Adrenal gland (tissue), 12 donors: ENCODE results near the gene HOXD10. TPM values are rescaled to one million over a fixed set of nuclear protein-coding genes. Genes with fewer than 3 reads are reported as not detected.

Experiments
- DNase-seq, 7 donors: peaks; one replicate each; pipeline ENCODE4 v3.0.0-alpha.2; 2019 to 2020
- H3K27ac ChIP-seq, 5 donors: fragments of 200-600 bp; sonication (generic) in 4 of 5; 1 replicate in 3 of 5; 2 replicates in 2 of 5; pipeline versions ENCODE4 v1.5.1 to v1.8.0; 2016 to 2020; ENCODE audit warnings: mild to moderate bottlenecking in 1 of 5
- H3K27me3 ChIP-seq: fragments of 200-600 bp; 2 replicates; pipeline ENCODE4 v1.8.0; 2021
- H3K36me3 ChIP-seq, 2 donors: fragments of 200-600 bp; replicated peaks in 1 of 2; 1 replicate in 1 of 2; 2 replicates in 1 of 2; pipeline versions ENCODE4 v1.5.1 to v1.8.0; 2018 to 2022
- H3K4me1 ChIP-seq, 2 donors: fragments of 200-600 bp; replicated peaks in 1 of 2; 1 replicate in 1 of 2; 2 replicates in 1 of 2; pipeline versions ENCODE4 v1.5.1 to v1.8.0; 2018 to 2021
- H3K4me3 ChIP-seq, 4 donors: fragments of 200-600 bp; sonication (generic) in 3 of 4; one replicate each; pipeline ENCODE4 v1.5.1; 2016 to 2018
- H3K9me3 ChIP-seq, 3 donors: fragments of 200-600 bp; sonication (generic) in 1 of 3; replicated peaks in 1 of 3; 1 replicate in 2 of 3; 2 replicates in 1 of 3; pipeline versions ENCODE4 v1.5.1 to v1.8.0; 2016 to 2021
- CTCF ChIP-seq, 6 experiments: fragments of 450-650 bp in 4 of 6; fragments of 200-600 bp in 2 of 6; sonication (generic) in 1 of 6; IDR thresholded peaks; 1 replicate in 5 of 6; 2 replicates in 1 of 6; pipeline versions ENCODE4 v1.5.1 to v1.8.0; 2016 to 2021; ENCODE audit warnings: antibody characterized with exemption in 6 of 6, mild to moderate bottlenecking in 2 of 6, moderate library complexity in 1 of 6
- POLR2A ChIP-seq, 2 donors: fragments of 450-650 bp; IDR thresholded peaks; one replicate each; pipeline ENCODE4 v1.6.1; 2017; ENCODE audit warnings: antibody characterized with exemption in 2 of 2, mild to moderate bottlenecking in 2 of 2, moderate library complexity in 1 of 2
- WGBS, 4 donors: extraction: QIAGEN DNeasy Blood & Tissue Kit in 2 of 4; methylation state at CpG; one replicate each; pipeline versions ENCODE4 v1.1.5 to v1.1.7; 2013 to 2017; 5-methylcytosine and 5-hydroxymethylcytosine counted together
- intact Hi-C, 2 donors: fragments of 100-400 bp; cut with DNase I; formaldehyde crosslinking; loops; one replicate each; pipeline versions ENCODE4 v1.14.1 to v1.15.0; 2022 to 2023
- polyA plus RNA-seq, 3 donors: library from polyadenylated mRNA; stranded (reverse); fragments of 200-250 nt in 2 of 3; fragments of 350-450 nt in 1 of 3; fragmentation: Illumina TruSeq in 1 of 3; extraction: RNeasy Lipid Tissue Mini Kit (QIAGEN cat#74804) in 1 of 3; gene quantifications; one replicate each; pipeline ENCODE4 v1.2.3, GENCODE V29; 2013 to 2014
- total RNA-seq, 9 donors: library from RNA; depleted of rRNA in 4 of 9; stranded (reverse); fragments of >200 nt in 4 of 9; fragments of 120-200 nt in 1 of 9; fragmentation: NEBNext Ultra II Directional in 1 of 9; extraction: Animal tissue kit (Norgen Biotek cat#: 25700) in 1 of 9; gene quantifications; one replicate each; pipeline versions ENCODE4 v1.1.0 to v1.2.4, GENCODE V29; 2013 to 2023
- donor health status: healthy with polysubstance abuse.
- donor health status: Bipolar disorder and iron deficiency.
- donor health status: DM: yes; HTN: yes; CAD: no.
- donor health status: DM: no; HTN: no; CAD: no.
- donor health status: DM: no; HTN: no; CAD: no.
- donor health status: DM: yes; HTN: yes; CAD: no.

Gene HOXD10
- total and polyA plus RNA-seq, 12 donors = 0.11 to 0.33 (median 0.18) TPM; not detected in 8

GRCh38 chr2:176128172-176128981 is 11.8 kb downstream of the HOXD10 start:
- Histone ChIP-seq H3K9me3 (no peaks in the 10 kb centered on the region), H3K4me3 (peak overlapping the region in 2 of 4 donors; percentile 42 to 78), H3K27ac (peak overlapping the region in 4 of 5 donors; percentile 86 to 99 (median 93)), H3K27me3 (no peaks in the 10 kb centered on the region), H3K4me1 (peaks cover 4 to 22% of the 10 kb centered on the region in 2 donors), H3K36me3 (peaks cover 0 to 2% of the 10 kb centered on the region in 2 donors)
- 33 to 62% (median 47%) methylated on average over 39 to 49 of the region's 49 CpGs for WGBS, 4 donors
- peak in 1 of 7 donors; percentile 33 for DNase-seq
- TF ChIP-seq POLR2A (IDR thresholded peaks at IDR 0.05) = no peak
- TF ChIP-seq CTCF (IDR thresholded peaks at IDR 0.05) = no peak
- intact Hi-C loops = loop anchor here (5.0 to 10.0 kb wide), 6 partner anchors 329 to 1024 kb away; no protein-coding TSS in a partner anchor

- H3K9me3 ChIP-seq = no peaks in the 10 kb centered on the region
- intact Hi-C loops = loop anchor here (5.0 to 10.0 kb wide), 6 partner anchors 328 to 1023 kb away; no protein-coding TSS in a partner anchor
- peaks cover 4 to 24% of the 10 kb centered on the region in 2 donors for H3K4me1 ChIP-seq
- peak in 2 of 6 experiments; percentile 19 to 25 for TF ChIP-seq CTCF (IDR thresholded peaks at IDR 0.05)
- peak; percentile 1 to 22 for TF ChIP-seq POLR2A (IDR thresholded peaks at IDR 0.05)
- DNase-seq = peak; percentile 67 to 87 (median 80)
- 3 to 14% (median 6%) methylated on average over 20 to 64 of the region's 64 CpGs for WGBS, 4 donors
- peak within 1 kb of the TSS; percentile 66 to 99 (median 89) for H3K27ac ChIP-seq
- no peaks in the 10 kb centered on the region for H3K27me3 ChIP-seq
- H3K36me3 ChIP-seq = peaks cover 0 to 2% of the 10 kb centered on the region in 2 donors
- peak within 1 kb of the TSS in 2 of 4 donors; percentile 42 to 78 for H3K4me3 ChIP-seq
Observed at GRCh38 chr2:176128982-176129796, 12.6 kb downstream of the HOXD10 start, which contains the start of gene HOXD8. TSS of gene HOXD8 (plus strand) at chr2:176129705. CDS start at chr2:176130367, 662 bp downstream.

GRCh38 chr2:176129813-176130146 is 13.2 kb downstream of the HOXD10 start:
- no peak for TF ChIP-seq POLR2A (IDR thresholded peaks at IDR 0.05)
- TF ChIP-seq CTCF (IDR thresholded peaks at IDR 0.05) = no peak
- H3K27ac ChIP-seq = peak overlapping the region; percentile 28 to 99 (median 89)

More at GRCh38 chr2:176129813-176130146, 13.2 kb downstream of the HOXD10 start:
- Histone ChIP-seq H3K36me3 (peaks cover 0 to 2% of the 10 kb centered on the region in 2 donors), H3K4me1 (peaks cover 7 to 29% of the 10 kb centered on the region in 2 donors), H3K4me3 (peak overlapping the region in 2 of 4 donors; percentile 42 to 78), H3K27me3 (no peaks in the 10 kb centered on the region), H3K9me3 (no peaks in the 10 kb centered on the region)
- WGBS, 4 donors = 0 to 1% (median 0%) methylated on average over 22 to 43 of the region's 43 CpGs; no CpG with 5 or more reads in 1 of the 4 donors
- intact Hi-C loops = loop anchor here (5.0 to 10.0 kb wide), 6 partner anchors 328 to 1023 kb away; no protein-coding TSS in a partner anchor
- DNase-seq = peak in 5 of 7 donors; percentile 54 to 66 (median 60)
